Panc1 (cell line): ENCODE results near the gene TRPM5.

ENCODE experiments used
- CTCF ChIP-seq: fragments of 450-650 bp; IDR thresholded peaks from 2 replicates; pipeline ENCODE4 v1.5.1; 2017; ENCODE audit warnings: mild to moderate bottlenecking
- POLR2AphosphoS5 ChIP-seq: IDR thresholded peaks from 2 replicates; pipeline ENCODE4 v1.6.1; 2012; ENCODE audit warnings: mild to moderate bottlenecking, low read depth, low read length, moderate library complexity
- REST ChIP-seq, 2 experiments: IDR thresholded peaks; 2 replicates each; pipeline ENCODE4 v1.6.1; 2011 to 2012; ENCODE audit warnings: low read depth in 2 of 2, control low read depth in 1 of 2, low read length in 1 of 2, mild to moderate bottlenecking in 1 of 2, moderate library complexity in 1 of 2; ENCODE audit not compliant: insufficient read depth in 1 of 2
- TCF7L2 ChIP-seq: IDR thresholded peaks from 2 replicates; pipeline ENCODE4 v1.6.1; 2011; ENCODE audit warnings: mild to moderate bottlenecking, low read depth, low read length, inconsistent platforms

- TF ChIP-seq CTCF (no peak), REST (IDR thresholded peaks at IDR 0.05; ENCODE audit: insufficient read depth in 1 of 2, low read depth in 2 of 2, low read length in 1 of 2) (no peak), POLR2AphosphoS5 (no peak), TCF7L2 (no peak)
Measured at GRCh38 chr11:2421226-2421994, 22.9 kb downstream of the TRPM5 start.
